HG03342 (cell line): ENCODE data around the gene PIGQ.
"Not testable (repeated sequence)": the region's sequence is repeated elsewhere in the genome, so short reads cannot be mapped to it uniquely, and the experiment has no call there.

Source experiments
- ATAC-seq: cut with Tn5 transposase; IDR thresholded peaks from one replicate; pipeline ENCODE4 v1.9.1; 2021; ENCODE audit warnings: mild to moderate bottlenecking, moderate library complexity; ENCODE audit not compliant: unreplicated experiment

The PIGQ gene

DNA sequence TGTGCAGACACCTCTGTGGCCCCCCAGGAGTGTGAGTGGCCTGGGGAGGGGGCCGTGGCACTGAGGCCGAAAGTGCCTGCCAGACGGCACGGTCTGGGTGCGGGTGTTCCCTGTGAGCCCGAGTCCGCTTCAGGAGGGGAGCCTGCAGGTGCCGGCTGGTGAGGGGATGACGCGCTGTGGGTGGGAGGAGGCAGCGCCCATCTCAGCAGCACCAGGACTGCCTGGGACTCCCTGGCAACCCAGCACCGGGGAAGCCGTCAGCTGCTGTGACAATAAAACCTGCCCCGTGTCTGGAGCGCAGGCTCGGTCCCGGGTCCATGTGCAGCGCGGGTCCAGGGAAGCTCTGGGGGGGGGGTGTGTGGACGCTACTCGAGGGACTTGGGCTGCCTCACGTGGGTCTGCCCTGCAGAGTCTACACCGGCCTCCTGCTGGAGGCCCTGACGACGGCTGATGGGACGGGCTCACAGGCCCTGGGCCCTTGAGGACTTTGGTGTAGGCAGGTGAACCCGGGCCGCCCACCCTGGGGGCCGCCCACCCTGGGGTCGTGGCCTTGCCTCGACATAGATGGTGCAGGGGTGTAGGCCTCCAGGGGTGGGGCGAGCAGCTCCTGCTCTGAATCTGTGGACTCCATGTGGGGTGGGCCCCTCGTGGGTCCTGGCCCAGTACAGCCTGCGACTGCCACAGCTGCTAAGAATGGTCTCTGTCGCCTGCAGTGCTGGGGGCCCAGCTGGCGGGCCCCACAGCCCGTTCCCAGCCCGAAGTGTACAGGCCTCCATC lies 14.2 kb downstream of the PIGQ start:
- ATAC-seq = no peak

GRCh38 chr16:585351-585750 lies 15.6 kb downstream of the PIGQ start:
- ATAC-seq = no peak

DNA sequence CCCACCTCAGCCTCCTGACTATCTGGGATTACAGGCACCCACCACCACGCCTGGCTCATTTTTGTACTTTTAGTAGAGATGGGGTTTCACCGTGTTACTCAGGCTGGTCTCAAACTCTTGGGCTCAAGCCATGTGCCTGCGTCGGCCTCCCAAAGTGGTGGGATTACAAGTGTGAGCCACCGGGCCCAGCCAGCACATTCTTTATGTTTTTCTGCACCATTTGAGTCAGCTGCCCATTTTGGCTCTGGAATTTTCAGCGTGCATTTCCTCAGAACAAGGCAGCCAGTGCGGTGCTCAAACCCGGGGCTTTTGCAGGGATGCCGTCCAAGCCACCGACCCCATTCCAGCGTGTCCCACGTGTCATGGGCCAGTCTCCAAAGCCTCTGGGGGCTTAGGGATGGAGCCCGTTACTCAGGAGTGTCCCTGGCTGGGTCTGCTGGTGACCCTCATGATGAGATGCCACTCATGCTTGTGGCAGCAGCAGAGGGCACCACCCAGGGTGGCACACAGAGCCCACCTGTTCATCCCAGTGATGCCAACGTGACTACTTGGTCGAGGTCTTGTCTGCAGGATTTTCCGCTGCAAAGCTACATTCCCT lies 16.4 kb downstream of the PIGQ start:
- no peak for ATAC-seq

DNA sequence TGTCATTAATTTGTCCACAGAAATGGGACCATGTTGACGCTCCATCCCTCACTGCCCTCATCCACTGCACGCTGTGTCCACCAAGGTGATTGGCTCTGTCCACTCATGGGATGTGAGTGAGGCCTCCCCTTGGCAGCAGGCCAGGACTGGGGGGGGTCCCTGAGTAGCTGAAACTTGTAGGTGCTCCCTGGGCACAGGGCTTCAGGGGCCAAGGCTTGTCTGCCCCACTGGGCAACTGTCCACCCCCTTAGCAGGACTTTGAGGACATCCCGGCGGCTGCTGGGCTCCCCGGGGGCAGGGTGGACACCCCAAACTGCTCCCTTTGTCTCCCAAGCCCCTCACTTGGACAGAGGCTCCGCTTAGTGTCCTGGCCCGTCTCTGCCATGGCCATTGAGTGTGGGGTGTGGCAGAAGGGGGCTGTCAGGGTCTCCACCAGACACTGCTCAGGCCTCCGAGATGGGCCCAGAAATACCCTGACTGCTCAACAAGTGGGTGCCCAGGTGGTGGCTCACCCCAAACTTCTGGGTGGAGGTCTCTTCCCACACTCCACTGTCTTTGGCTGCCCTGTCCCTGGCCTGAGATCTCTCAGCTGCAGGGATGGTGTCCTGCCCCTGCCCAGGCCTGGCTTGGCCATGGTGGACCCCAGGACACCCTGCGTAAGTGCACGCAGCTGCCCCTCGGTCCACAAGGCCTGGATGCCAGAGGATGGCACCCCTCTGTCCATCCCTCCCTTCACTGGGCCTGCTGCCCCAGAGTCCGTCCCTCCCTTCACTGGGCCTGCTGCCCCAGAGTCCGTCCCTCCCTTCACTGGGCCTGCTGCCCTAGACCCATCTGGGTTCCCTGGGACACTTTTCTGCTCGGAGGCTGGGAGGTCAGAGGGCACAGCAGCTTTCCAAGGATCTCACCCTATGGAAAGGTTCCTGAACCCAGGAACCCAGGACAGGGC lies 17.1 kb downstream of the PIGQ start:
- ATAC-seq = no peak

DNA sequence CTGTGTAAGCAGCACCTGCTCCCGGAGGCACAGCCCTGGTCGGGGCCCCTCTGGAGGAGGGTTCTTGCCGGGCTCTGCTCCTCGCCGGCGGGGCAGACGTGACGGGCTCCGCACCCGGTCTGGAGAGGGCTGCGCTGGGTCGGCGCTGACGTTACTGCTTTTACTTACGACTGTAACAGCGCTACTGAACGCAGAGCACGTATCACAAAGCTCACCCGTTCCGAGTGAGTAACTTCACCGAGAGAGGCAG lies 18.8 kb downstream of the PIGQ start:
- peak; percentile 11 for ATAC-seq

- peak; percentile 66 for ATAC-seq
These were observed 19.3 kb downstream of the PIGQ start for GRCh38 chr16:588889-589657.

GRCh38 chr16:589658-590187 lies 20.0 kb downstream of the PIGQ start, which contains the start of gene RAB40C:
TSS of gene RAB40C (plus strand) at chr16:590066. CDS start at chr16:590292, 226 bp downstream.
- peak; percentile 76 for ATAC-seq

- no peak for ATAC-seq
These were observed 20.5 kb downstream of the PIGQ start for GRCh38 chr16:590188-590814.

GRCh38 chr16:590815-591200 lies 21.0 kb downstream of the PIGQ start:
- no peak for ATAC-seq

DNA sequence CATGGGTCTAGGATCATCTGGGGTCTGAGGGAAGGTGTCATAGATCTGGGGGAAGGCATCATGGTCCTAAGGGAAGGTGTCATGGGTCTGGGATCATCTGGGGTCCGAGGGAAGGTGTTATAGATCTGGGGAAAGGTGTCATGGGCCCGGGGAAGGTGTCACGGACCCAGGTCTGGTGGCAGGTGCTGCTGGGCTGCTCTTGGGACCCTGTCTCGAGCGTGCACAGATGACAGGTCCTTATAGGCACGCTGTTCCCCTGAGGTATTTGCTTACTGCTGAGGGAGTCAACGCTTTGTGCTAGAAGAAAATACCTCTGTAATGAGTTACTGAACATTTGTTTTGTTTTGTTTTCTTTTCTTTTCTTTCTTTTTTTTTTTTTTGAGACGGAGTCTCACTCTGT lies 21.5 kb downstream of the PIGQ start:
- no peak for ATAC-seq

DNA sequence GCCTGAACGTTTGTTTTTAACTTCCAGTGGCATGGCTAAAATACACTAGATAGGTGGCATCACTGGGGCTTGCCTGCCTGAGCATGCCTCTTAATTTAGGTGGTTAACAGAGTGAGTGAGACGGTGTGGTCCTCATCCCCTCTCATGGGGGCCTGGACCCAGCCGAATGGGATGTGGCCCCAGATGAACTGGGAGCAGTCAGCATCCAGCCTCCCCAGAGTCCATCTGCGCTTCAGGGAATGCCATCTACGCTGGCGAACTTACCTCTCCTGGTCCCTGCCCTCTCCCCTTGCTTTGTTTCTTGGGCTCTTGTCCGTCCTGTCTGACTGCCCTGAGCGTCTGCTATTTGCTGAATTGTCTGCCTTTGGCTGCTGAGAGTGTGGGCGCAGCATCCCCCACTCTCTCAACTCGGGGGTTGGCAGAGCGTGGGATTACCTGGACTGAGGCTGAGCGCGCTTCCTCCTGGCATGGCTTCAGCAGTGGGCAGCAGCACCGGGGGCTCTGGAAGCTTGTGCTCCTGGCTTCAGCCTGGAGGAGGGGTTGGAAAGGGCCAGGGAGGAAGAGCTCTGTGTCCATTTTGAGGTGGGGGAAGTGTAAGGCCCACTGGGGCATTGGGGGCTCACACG lies 22.2 kb downstream of the PIGQ start:
- ATAC-seq = no peak

DNA sequence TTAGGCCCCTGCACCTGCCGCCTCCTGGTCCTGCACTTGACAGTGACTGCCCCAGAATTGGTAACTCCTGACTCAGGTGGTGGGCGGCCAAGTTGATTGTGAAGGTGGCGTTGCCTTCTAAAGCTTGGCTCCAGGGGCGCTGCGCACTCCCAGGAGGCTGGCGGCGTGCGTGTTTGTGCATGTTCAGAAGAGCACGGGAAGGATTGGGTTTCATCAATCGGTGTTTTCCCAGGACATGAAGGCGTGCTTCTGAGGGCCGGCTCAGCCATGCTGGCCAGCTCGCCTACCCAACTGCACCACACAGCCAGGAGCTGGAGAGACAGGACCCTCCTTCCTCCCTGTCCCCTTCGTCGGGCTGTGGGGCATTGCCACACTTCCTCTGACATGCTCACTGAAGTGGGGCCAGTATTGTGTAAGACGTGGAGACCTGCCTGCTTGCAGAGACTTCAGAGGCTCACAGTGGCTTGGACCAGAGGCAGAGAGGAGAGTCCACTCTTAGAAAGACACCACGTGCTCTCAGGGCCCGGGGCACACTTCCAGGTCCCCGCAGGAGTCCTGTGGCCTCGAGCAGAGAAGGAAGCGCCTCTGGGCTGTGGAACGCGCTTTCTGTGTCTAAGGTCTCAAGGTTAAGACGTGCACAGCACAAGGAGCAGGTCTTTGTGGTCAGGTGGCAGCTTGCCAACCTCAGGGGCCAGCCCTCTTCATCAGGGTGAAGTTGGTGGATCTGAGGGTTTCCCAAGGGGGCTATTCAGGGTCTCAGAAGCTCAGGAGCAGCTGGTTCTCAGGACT lies 22.9 kb downstream of the PIGQ start:
- no peak for ATAC-seq

DNA sequence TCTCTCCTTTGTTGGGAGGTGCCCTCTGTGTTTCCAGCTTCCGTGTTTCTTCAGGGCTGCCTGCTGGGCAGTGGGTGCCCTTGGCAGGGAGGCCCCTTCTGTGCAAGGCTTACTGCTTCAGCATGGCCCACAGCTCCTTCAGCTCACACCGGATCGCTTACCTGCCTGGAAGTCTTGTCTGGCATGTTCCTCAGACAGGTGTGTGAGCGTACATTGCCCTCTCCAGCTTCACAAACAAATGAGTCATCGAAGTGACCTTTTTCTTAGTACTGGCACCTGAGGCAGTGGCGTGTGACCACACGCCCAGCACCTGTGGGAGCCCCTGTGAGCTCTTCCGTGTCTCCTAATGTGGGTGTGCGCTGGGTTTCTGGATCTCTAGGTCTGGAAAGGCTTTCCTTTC lies 23.6 kb downstream of the PIGQ start:
- ATAC-seq = no peak

DNA sequence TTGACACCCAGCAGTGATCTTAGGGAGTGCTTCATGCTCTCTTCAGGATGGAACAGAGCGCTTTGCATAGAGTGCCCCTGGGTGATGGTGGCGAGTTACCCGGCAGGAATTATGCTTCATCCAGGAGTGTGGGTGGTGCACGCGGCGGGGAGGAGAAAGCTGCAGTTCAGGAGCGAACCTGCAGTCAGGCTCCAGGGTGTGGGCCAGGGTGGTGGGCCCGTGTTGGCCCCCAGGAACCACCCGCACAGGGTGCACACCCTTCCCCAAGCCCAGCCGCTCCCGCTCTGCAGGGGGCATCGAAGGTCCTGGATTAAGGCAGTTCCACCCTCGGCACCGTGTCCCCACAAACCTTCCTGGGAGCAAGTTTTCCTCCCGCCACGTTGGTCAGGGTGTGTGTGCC lies 24.0 kb downstream of the PIGQ start:
- ATAC-seq = no peak

GRCh38 chr16:595094-595528 lies 25.3 kb downstream of the PIGQ start:
- no peak for ATAC-seq

DNA sequence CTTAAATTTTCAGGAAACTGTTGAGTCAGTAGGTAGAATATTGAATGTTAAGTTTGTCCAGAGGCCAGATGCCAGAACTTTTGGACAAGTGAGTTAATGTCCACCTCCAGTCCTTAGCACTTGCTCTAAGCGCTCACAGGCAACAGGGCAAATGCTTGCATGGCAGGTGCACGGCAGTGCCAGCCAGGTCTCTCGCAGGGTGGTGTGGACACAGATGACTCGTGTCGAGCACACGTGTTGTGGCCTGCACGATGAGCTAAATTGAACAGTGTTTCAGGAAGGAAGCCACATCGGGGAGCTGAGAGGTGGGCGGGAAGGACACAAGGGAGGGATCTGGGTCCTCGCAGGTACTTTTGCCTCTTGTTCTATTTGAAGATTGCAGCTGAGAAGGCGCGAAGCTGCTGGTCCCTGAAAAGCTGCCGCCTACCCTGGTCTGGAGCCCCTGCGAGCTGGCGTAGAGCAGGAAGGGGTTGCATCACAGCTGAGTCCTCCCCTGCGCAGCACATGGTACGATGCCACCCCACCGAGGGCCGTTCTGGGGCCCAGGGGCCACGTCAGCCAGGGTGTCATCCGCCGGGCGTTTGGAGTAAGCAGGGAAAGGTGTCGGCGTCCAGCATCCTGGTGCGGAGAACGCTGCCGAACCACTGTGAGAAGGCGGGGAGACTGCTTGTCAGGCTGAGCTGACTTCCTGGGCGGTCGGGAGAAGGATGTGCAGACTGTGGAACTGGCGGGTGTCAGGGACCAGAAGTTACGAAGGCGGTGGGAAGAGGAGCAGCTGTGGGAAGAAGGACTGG lies 26.4 kb downstream of the PIGQ start:
- ATAC-seq = no peak

- ATAC-seq = no peak
These were observed 26.9 kb downstream of the PIGQ start for GRCh38 chr16:596736-597060.

DNA sequence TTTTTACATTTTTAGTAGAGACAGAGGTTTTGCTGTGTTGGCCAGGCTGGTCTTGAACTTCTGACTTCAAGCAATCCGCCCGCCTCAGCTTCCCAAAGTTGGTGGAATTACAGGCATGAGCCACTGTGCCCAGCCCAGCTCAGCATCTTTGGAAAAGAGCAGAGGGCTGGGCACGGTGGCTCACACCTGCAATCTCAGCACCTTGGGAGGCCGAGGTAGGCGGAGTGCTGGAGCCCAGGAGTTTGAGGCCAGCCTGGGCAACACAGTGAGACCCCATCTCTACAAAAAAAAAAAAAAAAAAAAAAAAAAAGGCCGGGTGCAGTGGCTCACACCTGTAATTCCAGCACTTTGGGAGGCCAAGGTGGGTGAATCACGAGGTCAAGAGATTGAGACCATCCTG lies 27.9 kb downstream of the PIGQ start:
- not testable (repeated sequence) for ATAC-seq
